ENCODE results near the gene PPP2R5C.

DNA sequence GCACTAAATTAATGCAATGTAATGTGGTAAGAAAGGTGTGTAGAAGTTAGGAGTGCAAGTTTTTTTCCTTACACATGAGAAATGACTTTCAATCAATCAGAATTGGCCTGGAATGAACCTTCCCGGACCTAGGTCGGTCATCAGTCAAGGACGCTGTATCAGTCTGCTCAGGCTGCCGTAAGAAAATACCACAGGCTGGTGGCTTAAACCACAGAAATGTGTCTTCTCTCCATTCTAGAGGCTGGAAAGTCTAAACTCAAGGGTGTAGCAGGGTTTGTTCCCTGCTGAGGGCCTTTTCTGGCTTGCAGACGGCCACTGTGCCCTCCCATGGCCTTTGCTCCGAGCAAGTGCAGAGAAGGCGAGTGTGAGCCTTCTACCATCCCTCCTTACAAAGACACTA lies 116.3 kb downstream of the PPP2R5C start:
- no peak for TF ChIP-seq POLR2A (IDR thresholded peaks at IDR 0.05)
- TF ChIP-seq, protein P1, sequence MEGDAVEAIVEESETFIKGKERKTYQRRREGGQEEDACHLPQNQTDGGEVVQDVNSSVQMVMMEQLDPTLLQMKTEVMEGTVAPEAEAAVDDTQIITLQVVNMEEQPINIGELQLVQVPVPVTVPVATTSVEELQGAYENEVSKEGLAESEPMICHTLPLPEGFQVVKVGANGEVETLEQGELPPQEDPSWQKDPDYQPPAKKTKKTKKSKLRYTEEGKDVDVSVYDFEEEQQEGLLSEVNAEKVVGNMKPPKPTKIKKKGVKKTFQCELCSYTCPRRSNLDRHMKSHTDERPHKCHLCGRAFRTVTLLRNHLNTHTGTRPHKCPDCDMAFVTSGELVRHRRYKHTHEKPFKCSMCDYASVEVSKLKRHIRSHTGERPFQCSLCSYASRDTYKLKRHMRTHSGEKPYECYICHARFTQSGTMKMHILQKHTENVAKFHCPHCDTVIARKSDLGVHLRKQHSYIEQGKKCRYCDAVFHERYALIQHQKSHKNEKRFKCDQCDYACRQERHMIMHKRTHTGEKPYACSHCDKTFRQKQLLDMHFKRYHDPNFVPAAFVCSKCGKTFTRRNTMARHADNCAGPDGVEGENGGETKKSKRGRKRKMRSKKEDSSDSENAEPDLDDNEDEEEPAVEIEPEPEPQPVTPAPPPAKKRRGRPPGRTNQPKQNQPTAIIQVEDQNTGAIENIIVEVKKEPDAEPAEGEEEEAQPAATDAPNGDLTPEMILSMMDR (IDR thresholded peaks at IDR 0.05) = no peak
